Activated T-helper 2 cell treated with anti-CD3 and anti-CD28 coated beads, Interferon-gamma antibody, Interleukin-2, Interleukin-4, amounts not matched to agents 10 μg/mL and 5 μg/mL and 100 μg/mL, durations not matched to agents 14 hours and 24 hours and 36 hours (primary cell): ENCODE data around the gene HS3ST4. TPM values are rescaled to one million over a fixed set of nuclear protein-coding genes. Genes with fewer than 3 reads are reported as not detected.

Experiments used
- DNase-seq: peaks from one replicate; pipeline ENCODE4 v3.0.0; 2021; ENCODE audit warnings: low spot score
- H3K27ac Mint-ChIP-seq: one replicate; pipeline ENCODE4 v1.8.0; 2021; ENCODE audit warnings: mixed read lengths
- H3K27me3 Mint-ChIP-seq: one replicate; pipeline ENCODE4 v1.8.0; 2021; ENCODE audit warnings: low read depth, mixed read lengths
- H3K36me3 Mint-ChIP-seq: one replicate; pipeline ENCODE4 v1.8.0; 2021; ENCODE audit warnings: low read depth, mixed read lengths
- H3K4me1 Mint-ChIP-seq: one replicate; pipeline ENCODE4 v1.8.0; 2021; ENCODE audit warnings: low read depth, mixed read lengths
- H3K4me3 Mint-ChIP-seq: one replicate; pipeline ENCODE4 v1.8.0; 2021; ENCODE audit warnings: low read depth, mild to moderate bottlenecking, moderate library complexity, mixed read lengths
- H3K9me3 Mint-ChIP-seq: one replicate; pipeline ENCODE4 v1.8.0; 2021; ENCODE audit warnings: mixed read lengths
- intact Hi-C: fragments of 100-400 bp; cut with micrococcal nuclease; formaldehyde crosslinking; loops from one replicate; pipeline ENCODE4 v1.15.1; 2023
- total RNA-seq: library from RNA; stranded (reverse); gene quantifications from 2 replicates; pipeline ENCODE4 v1.2.3, GENCODE V29; 2022

The HS3ST4 gene
- total RNA-seq, 1 donor from 2014 or later, result not detected

DNA sequence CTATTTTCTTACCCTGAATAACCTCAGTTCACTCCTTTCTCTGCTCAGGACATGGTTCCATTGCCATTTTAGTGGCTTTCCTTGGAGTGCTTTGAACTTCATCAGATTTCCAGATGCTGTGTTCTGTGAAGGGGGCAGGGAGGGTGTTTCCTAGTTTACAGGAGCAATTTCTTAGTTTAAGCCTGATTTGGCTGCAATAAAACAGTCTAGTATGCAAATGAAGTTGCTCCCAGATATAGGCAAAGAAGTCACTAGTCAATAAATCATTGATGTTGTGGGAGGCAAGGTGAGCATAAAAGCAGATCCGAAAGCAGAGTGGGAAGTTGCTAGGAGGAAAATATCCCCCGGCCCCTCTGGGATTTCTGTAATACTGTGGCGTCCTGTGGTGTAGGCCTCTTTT, 202.3 kb downstream of the HS3ST4 start:
- Mint-ChIP-seq H3K36me3 (no peaks in the 10 kb centered on the region), H3K9me3 (peaks cover 9% of the 10 kb centered on the region), H3K4me1 (no peaks in the 10 kb centered on the region)

GRCh38 chr16:25895380-25895779, 203.6 kb downstream of the HS3ST4 start:
- intact Hi-C loops, result no loop called here
- Mint-ChIP-seq H3K4me1 (no peaks in the 10 kb centered on the region), H3K9me3 (no peaks in the 10 kb centered on the region), H3K27ac (no peak overlapping the region), H3K36me3 (no peaks in the 10 kb centered on the region), H3K4me3 (no peak overlapping the region), H3K27me3 (no peaks in the 10 kb centered on the region)
- no peak for DNase-seq

More for the DNA sequence above, 202.3 kb downstream of the HS3ST4 start:
- intact Hi-C loops, result no loop called here
- no peak overlapping the region for H3K4me3 Mint-ChIP-seq
- no peaks in the 10 kb centered on the region for H3K27me3 Mint-ChIP-seq
- H3K27ac Mint-ChIP-seq, result no peak overlapping the region
- DNase-seq, result no peak

- Mint-ChIP-seq H3K4me3 (no peak overlapping the region), H3K4me1 (no peaks in the 10 kb centered on the region), H3K27me3 (no peaks in the 10 kb centered on the region), H3K36me3 (no peaks in the 10 kb centered on the region), H3K9me3 (no peaks in the 10 kb centered on the region), H3K27ac (no peak overlapping the region)
- no peak for DNase-seq
- intact Hi-C loops, result no loop called here
These were observed 204.7 kb downstream of the HS3ST4 start for GRCh38 chr16:25896411-25896810.

- H3K4me1 Mint-ChIP-seq, result no peaks in the 10 kb centered on the region
- H3K9me3 Mint-ChIP-seq, result no peaks in the 10 kb centered on the region
- intact Hi-C loops, result no loop called here
- H3K36me3 Mint-ChIP-seq, result no peaks in the 10 kb centered on the region
- no peak overlapping the region for H3K4me3 Mint-ChIP-seq
- no peaks in the 10 kb centered on the region for H3K27me3 Mint-ChIP-seq
- DNase-seq, result no peak
- no peak overlapping the region for H3K27ac Mint-ChIP-seq
These were observed 205.9 kb downstream of the HS3ST4 start for GRCh38 chr16:25897702-25898101.

DNA sequence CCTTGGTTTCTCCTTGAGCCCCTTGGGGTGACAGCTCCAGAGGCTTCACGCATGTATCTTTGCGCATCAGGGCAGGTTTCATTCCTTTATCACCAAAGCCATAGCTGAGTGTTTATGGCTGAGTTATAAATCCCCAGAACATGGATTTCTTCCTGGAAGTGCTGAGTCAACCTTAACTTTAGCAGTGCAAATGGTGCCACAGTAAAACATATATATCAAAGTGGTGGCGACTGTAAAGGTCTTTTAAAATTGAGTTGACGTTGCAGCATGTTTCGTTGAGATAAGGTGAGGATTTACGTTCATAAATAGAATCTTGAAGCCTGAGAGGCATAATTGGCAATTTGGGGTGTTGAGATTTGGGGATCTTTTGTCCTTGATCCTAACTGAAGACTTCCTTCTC, 214.1 kb downstream of the HS3ST4 start:
- Mint-ChIP-seq H3K36me3 (no peaks in the 10 kb centered on the region), H3K4me3 (no peak overlapping the region), H3K9me3 (no peaks in the 10 kb centered on the region), H3K4me1 (no peaks in the 10 kb centered on the region), H3K27ac (no peak overlapping the region), H3K27me3 (no peaks in the 10 kb centered on the region)
- no peak for DNase-seq
- intact Hi-C loops, result no loop called here

- DNase-seq, result no peak
- Mint-ChIP-seq H3K4me1 (no peaks in the 10 kb centered on the region), H3K36me3 (no peaks in the 10 kb centered on the region)
These were observed 219.2 kb downstream of the HS3ST4 start for GRCh38 chr16:25910971-25911370.

DNA sequence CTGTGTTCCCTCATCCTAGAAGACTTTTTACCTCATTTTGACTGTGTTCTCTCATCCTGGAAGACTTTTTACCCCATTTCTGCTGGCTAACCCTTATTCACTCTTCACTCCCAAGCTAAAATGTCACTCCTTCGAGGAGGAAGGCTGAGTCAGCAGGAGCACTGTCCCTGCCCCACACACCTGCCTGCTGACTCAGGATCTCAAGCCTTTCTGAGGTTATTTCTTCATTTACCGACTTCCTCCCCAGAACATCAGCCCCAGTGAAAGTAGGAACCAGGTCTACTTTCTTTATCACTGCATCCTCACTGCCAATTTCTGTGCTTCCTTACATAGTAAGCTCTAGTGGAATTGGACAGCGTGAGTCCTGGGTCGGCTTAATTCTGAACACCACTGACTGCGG, 220.6 kb downstream of the HS3ST4 start:
- no peaks in the 10 kb centered on the region for H3K36me3 Mint-ChIP-seq
- H3K9me3 Mint-ChIP-seq, result no peaks in the 10 kb centered on the region
- H3K4me3 Mint-ChIP-seq, result no peak overlapping the region
- DNase-seq, result no peak
- no peaks in the 10 kb centered on the region for H3K27me3 Mint-ChIP-seq
- no peak overlapping the region for H3K27ac Mint-ChIP-seq
- intact Hi-C loops, result no loop called here
- H3K4me1 Mint-ChIP-seq, result no peaks in the 10 kb centered on the region

More at GRCh38 chr16:25910971-25911370, 219.2 kb downstream of the HS3ST4 start:
- no peaks in the 10 kb centered on the region for H3K27me3 Mint-ChIP-seq
- intact Hi-C loops, result no loop called here
- H3K27ac Mint-ChIP-seq, result no peak overlapping the region
- no peak overlapping the region for H3K4me3 Mint-ChIP-seq
- no peaks in the 10 kb centered on the region for H3K9me3 Mint-ChIP-seq

DNA sequence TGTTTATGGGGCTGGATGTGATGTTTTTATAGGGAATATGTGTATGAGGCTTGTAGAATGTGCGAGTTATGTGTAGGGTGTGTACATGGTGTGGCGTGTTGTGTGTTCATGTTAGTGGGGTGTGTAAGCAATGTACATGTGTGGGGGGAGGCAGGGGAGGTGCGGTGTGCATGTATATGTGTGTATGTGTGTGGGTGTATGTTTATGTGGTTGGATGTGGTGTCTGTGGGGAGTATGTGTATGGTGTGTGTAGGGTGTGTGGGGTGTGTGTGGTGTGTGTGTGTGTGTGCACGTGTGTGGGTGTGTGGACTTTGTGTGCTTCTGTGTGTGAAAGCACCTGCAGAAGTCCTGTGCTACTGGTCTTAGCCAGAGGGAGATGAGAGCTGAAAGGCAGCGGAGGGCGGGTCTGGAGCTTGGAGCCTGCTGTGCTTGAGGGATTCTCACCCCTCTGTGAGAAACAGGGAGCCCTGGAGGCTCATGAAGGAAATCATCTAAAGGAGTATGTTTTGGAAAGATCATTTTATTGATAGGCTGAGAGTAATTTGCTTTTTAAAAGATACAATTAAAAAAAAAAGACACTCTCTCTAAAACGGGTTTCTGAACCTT, 222.7 kb downstream of the HS3ST4 start:
- intact Hi-C loops, result no loop called here
- H3K4me1 Mint-ChIP-seq, result no peaks in the 10 kb centered on the region
- no peaks in the 10 kb centered on the region for H3K9me3 Mint-ChIP-seq
- H3K27me3 Mint-ChIP-seq, result no peaks in the 10 kb centered on the region
- no peak overlapping the region for H3K4me3 Mint-ChIP-seq
- no peak overlapping the region for H3K27ac Mint-ChIP-seq
- H3K36me3 Mint-ChIP-seq, result no peaks in the 10 kb centered on the region
- DNase-seq, result no peak

DNA sequence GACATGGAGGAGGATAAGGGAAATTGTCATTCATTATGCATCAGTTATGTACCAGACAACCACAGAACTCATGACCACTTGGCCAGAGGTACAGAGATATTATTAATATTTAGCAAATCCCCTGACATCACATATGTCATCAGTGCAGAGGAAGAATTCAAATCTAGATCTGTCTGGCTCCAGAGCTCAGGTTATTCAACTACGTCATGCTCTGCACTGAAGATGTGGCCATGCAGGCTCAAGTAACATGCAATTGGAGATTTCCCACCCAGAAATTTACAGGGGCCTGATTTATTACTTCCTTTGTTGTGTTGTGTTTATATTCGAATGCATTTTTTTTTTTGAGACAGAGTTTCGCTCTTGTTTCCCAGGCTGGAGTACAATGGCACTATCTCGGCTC, 224.3 kb downstream of the HS3ST4 start:
- H3K27me3 Mint-ChIP-seq, result no peaks in the 10 kb centered on the region
- no peaks in the 10 kb centered on the region for H3K36me3 Mint-ChIP-seq
- no peak overlapping the region for H3K4me3 Mint-ChIP-seq
- no peak overlapping the region for H3K27ac Mint-ChIP-seq
- DNase-seq, result no peak
- H3K9me3 Mint-ChIP-seq, result no peaks in the 10 kb centered on the region
- no peaks in the 10 kb centered on the region for H3K4me1 Mint-ChIP-seq
- intact Hi-C loops, result no loop called here

DNA sequence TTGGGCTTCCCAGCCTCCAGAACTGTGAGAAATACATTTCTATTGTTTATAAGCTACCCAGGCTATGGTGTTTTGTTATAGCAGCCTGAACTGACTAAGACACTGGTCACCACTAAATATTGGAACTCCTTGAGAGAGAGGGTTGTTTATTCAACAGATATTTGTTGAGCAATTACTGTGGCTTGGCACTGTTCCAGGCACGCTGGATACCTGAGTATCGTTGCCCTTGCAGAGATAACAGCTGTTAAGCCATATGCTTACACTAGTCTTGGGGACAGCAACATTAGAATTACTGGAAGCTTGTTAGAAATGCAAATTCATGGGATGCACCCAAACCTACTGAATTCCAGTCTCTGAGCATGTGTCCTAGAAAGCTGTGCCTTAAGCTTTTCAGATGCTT, 230.7 kb downstream of the HS3ST4 start:
- H3K4me3 Mint-ChIP-seq, result no peak overlapping the region
- intact Hi-C loops, result no loop called here
- H3K4me1 Mint-ChIP-seq, result no peaks in the 10 kb centered on the region
- peaks cover 2% of the 10 kb centered on the region for H3K27me3 Mint-ChIP-seq
- H3K9me3 Mint-ChIP-seq, result no peaks in the 10 kb centered on the region
- no peaks in the 10 kb centered on the region for H3K36me3 Mint-ChIP-seq
- DNase-seq, result no peak
- no peak overlapping the region for H3K27ac Mint-ChIP-seq

GRCh38 chr16:25925421-25925820, 233.7 kb downstream of the HS3ST4 start:
- DNase-seq, result no peak
- Mint-ChIP-seq H3K4me1 (no peaks in the 10 kb centered on the region), H3K4me3 (no peak overlapping the region), H3K9me3 (peaks cover 4% of the 10 kb centered on the region), H3K27me3 (peaks cover 2% of the 10 kb centered on the region), H3K36me3 (no peaks in the 10 kb centered on the region), H3K27ac (no peak overlapping the region)
- intact Hi-C loops, result no loop called here

DNA sequence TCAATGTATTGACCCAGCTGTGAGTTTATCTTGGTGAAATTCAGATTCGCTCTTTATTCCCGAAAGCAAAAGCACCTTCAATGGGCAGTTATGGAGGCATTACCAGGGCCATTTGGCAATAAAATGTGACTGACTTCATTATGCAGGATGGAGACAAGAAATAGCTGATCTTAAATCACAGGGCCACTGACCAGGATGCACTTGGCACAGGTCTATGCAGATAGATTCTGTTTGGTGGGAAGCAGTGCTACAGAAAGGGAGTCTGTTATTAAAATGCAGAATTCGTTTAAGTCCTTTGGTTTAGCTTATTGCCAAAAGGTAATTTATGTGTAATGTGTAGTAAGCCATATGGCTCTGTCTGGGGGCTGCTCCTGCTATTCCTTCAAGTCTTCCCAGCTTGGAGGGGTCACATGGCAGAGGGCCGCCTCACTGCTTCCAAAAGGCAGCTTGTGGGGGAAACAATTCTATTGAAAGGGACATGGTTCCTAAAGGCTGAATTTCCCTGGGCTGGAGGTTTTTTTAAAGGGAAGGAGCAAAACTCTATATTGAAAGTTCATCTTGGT, 239.8 kb downstream of the HS3ST4 start:
- no peak overlapping the region for H3K4me3 Mint-ChIP-seq
- H3K27ac Mint-ChIP-seq, result no peak overlapping the region
- H3K9me3 Mint-ChIP-seq, result peaks cover 4% of the 10 kb centered on the region
- no peaks in the 10 kb centered on the region for H3K4me1 Mint-ChIP-seq
- no peaks in the 10 kb centered on the region for H3K36me3 Mint-ChIP-seq
- intact Hi-C loops, result no loop called here
- no peak for DNase-seq
- no peaks in the 10 kb centered on the region for H3K27me3 Mint-ChIP-seq

- Mint-ChIP-seq H3K36me3 (no peaks in the 10 kb centered on the region), H3K9me3 (peaks cover 9% of the 10 kb centered on the region), H3K4me3 (no peak overlapping the region), H3K27me3 (no peaks in the 10 kb centered on the region), H3K27ac (no peak overlapping the region), H3K4me1 (no peaks in the 10 kb centered on the region)
- intact Hi-C loops, result no loop called here
- no peak for DNase-seq
These were observed 250.2 kb downstream of the HS3ST4 start for GRCh38 chr16:25941800-25942499.
